Heart left ventricle (tissue), 13 donors: ENCODE results near the gene TMEM272.

Experiments used
- CTCF ChIP-seq, 12 donors: fragments of 200-600 bp; sonication (generic) in 4 of 12; IDR thresholded peaks; one replicate each; pipeline versions ENCODE4 v1.5.0 to v1.8.0; 2018 to 2022; ENCODE audit warnings: antibody characterized with exemption in 12 of 12, mild to moderate bottlenecking in 5 of 12
- POLR2A ChIP-seq, 2 donors: fragments of 450-650 bp; IDR thresholded peaks; one replicate each; pipeline ENCODE4 v1.6.1; 2017; ENCODE audit warnings: antibody characterized with exemption in 2 of 2, mild to moderate bottlenecking in 2 of 2, moderate library complexity in 2 of 2
- donor health status: ischemic (EF 13 %, LVEDD 7.1; RV severe dilation, severe dysfunction).
- donor health status: DM: no; HTN: yes; CAD: no.
- donor health status: DM: no; HTN: no; CAD: no.
- donor health status: ischemic (EF 25% LVEDD 6.9; RV normal size, moderate dysfunction).
- donor health status: ischemic (EF 25% LVEDD 5.7; RV mildly dilated, moderate dysfunction).
- donor health status: ischemic (EF 35%, LVEDD 5.7; RV mildly dilated, moderate dysfunction).
- donor health status: nonischemic (EF 11% LVEDD 7.7; RV severe dilation, severe dysfunction).
- donor health status: DM: yes; HTN: yes; CAD: no.
- donor health status: PGD.
- donor health status: ischemic (EF 29% LVEDD 5.4; RV normal size, mild dysfunction).
- donor health status: nonischemic (EF 23%, LVEDD 6.1; RV moderate dilation, normal function).

GRCh38 chr13:51823359-51823758 lies 21.6 kb downstream of the TMEM272 start:
- TF ChIP-seq CTCF (IDR thresholded peaks at IDR 0.05) (no peak), POLR2A (IDR thresholded peaks at IDR 0.05) (no peak)
